H9 (cell line): ENCODE measurements around the gene LGALS4. TPM values are rescaled to one million over a fixed set of nuclear protein-coding genes. Genes with fewer than 3 reads are reported as not detected.
A peak's percentile ranks its signal among the peaks of the same experiment; 100 is the strongest.

Experiments
- DNase-seq: peaks from one replicate; pipeline ENCODE4 v3.0.0-alpha.2; 2017
- H2AFZ ChIP-seq: one replicate; pipeline ENCODE4 v1.6.1; 2013; ENCODE audit warnings: mild to moderate bottlenecking, low read length, control low read depth, moderate library complexity
- H2AK5ac ChIP-seq: 2 replicates; pipeline ENCODE4 v1.6.1; 2013; ENCODE audit warnings: low read length, control low read depth, mixed read lengths; ENCODE audit not compliant: insufficient read length
- H2BK120ac ChIP-seq: one replicate; pipeline ENCODE4 v1.6.1; 2013; ENCODE audit warnings: low read depth, mild to moderate bottlenecking, low read length, control low read depth, inconsistent platforms; ENCODE audit not compliant: poor library complexity, severe bottlenecking
- H2BK12ac ChIP-seq: 2 replicates; pipeline ENCODE4 v1.6.1; 2013; ENCODE audit warnings: low read length, control low read depth, mixed read lengths, low read depth; ENCODE audit not compliant: insufficient read length
- H2BK15ac ChIP-seq: 2 replicates; pipeline ENCODE4 v1.6.1; 2013; ENCODE audit warnings: low read depth, low read length, control low read depth
- H2BK20ac ChIP-seq: one replicate; pipeline ENCODE4 v1.6.1; 2013; ENCODE audit warnings: low read depth, mild to moderate bottlenecking, low read length, control low read depth, inconsistent platforms; ENCODE audit not compliant: poor library complexity, severe bottlenecking
- H2BK5ac ChIP-seq: 2 replicates; pipeline ENCODE4 v1.6.1; 2013; ENCODE audit warnings: low read length, control low read depth, mixed read lengths; ENCODE audit not compliant: insufficient read length
- H3K14ac ChIP-seq: 2 replicates; pipeline ENCODE4 v1.6.1; 2013; ENCODE audit warnings: low read length, control low read depth; ENCODE audit not compliant: insufficient read depth
- H3K18ac ChIP-seq: 2 replicates; pipeline ENCODE4 v1.6.1; 2013; ENCODE audit warnings: low read depth, mild to moderate bottlenecking, mixed read lengths, low read length, control low read depth; ENCODE audit not compliant: insufficient read length
- H3K23ac ChIP-seq: 2 replicates; pipeline ENCODE4 v1.6.1; 2013; ENCODE audit warnings: low read length, control low read depth, mixed read lengths, low read depth; ENCODE audit not compliant: insufficient read length
- H3K23me2 ChIP-seq: 2 replicates; pipeline ENCODE4 v1.6.1; 2013; ENCODE audit warnings: low read depth, mild to moderate bottlenecking, mixed read lengths, low read length, control low read depth; ENCODE audit not compliant: insufficient read length, poor library complexity, severe bottlenecking
- H3K27ac ChIP-seq: 2 replicates; pipeline ENCODE4 v1.5.1; 2013; ENCODE audit warnings: low read length, control low read depth, mixed read lengths, low read depth; ENCODE audit not compliant: insufficient read length
- H3K27me3 ChIP-seq: 2 replicates; pipeline ENCODE4 v1.6.1; 2013; ENCODE audit warnings: low read length, control low read depth, inconsistent platforms; ENCODE audit not compliant: insufficient read depth
- H3K4ac ChIP-seq: 2 replicates; pipeline ENCODE4 v1.6.1; 2013; ENCODE audit warnings: low read depth, mild to moderate bottlenecking, control low read depth, inconsistent platforms, low read length, moderate library complexity
- H3K4me1 ChIP-seq: 2 replicates; pipeline ENCODE4 v1.6.1; 2013; ENCODE audit warnings: low read length, control low read depth, inconsistent platforms; ENCODE audit not compliant: insufficient read depth
- H3K4me2 ChIP-seq: 2 replicates; pipeline ENCODE4 v1.6.1; 2013; ENCODE audit warnings: low read length, control low read depth, mixed read lengths; ENCODE audit not compliant: insufficient read length, insufficient read depth
- H3K56ac ChIP-seq: 2 replicates; pipeline ENCODE4 v1.6.1; 2013; ENCODE audit warnings: low read depth, mild to moderate bottlenecking, mixed read lengths, low read length, control low read depth; ENCODE audit not compliant: insufficient read length
- H3K79me1 ChIP-seq: 2 replicates; pipeline ENCODE4 v1.6.1; 2013; ENCODE audit warnings: low read depth, mild to moderate bottlenecking, moderate library complexity, low read length, control low read depth, inconsistent platforms; ENCODE audit not compliant: insufficient read depth, poor library complexity, severe bottlenecking
- H3K79me2 ChIP-seq: 2 replicates; pipeline ENCODE4 v1.6.1; 2013; ENCODE audit warnings: low read length, control low read depth, inconsistent platforms; ENCODE audit not compliant: insufficient read depth
- H3K9ac ChIP-seq: 2 replicates; pipeline ENCODE4 v1.6.1; 2013; ENCODE audit warnings: low read length, control low read depth, mixed read lengths; ENCODE audit not compliant: insufficient read length; ENCODE audit errors: extremely low read depth
- H3K9me3 ChIP-seq: one replicate; pipeline ENCODE4 v1.6.1; 2013; ENCODE audit warnings: low read depth, low read length, inconsistent platforms; ENCODE audit not compliant: control insufficient read depth
- H3T11ph ChIP-seq: one replicate; pipeline ENCODE4 v1.6.1; 2013; ENCODE audit warnings: mild to moderate bottlenecking, low read length, control low read depth, inconsistent platforms
- H4K20me1 ChIP-seq: one replicate; pipeline ENCODE4 v1.6.1; 2013; ENCODE audit not compliant: control insufficient read depth, insufficient read length, insufficient read depth
- H4K5ac ChIP-seq: 2 replicates; pipeline ENCODE4 v1.6.1; 2013; ENCODE audit warnings: low read depth, mild to moderate bottlenecking, mixed read lengths, low read length, control low read depth; ENCODE audit not compliant: insufficient read length
- H4K8ac ChIP-seq: replicated peaks from 2 replicates; pipeline ENCODE4 v1.6.1; 2013; ENCODE audit warnings: low read length, control low read depth, mixed read lengths, low read depth; ENCODE audit not compliant: insufficient read length
- H4K91ac ChIP-seq: 2 replicates; pipeline ENCODE4 v1.6.1; 2013; ENCODE audit warnings: low read depth, mild to moderate bottlenecking, moderate library complexity, mixed read lengths, low read length, control low read depth; ENCODE audit not compliant: insufficient read length
- H3K27ac Mint-ChIP-seq, 3 experiments: 2 replicates in 2 of 3; 3 replicates in 1 of 3; pipeline ENCODE4 v1.8.0; 2020 to 2021; ENCODE audit warnings: mixed read lengths in 3 of 3, mild to moderate bottlenecking in 1 of 3, moderate library complexity in 1 of 3
- H3K27me3 Mint-ChIP-seq: 2 replicates; pipeline ENCODE4 v1.8.0; 2021; ENCODE audit warnings: low read depth, mild to moderate bottlenecking, moderate library complexity, mixed read lengths
- H3K36me3 Mint-ChIP-seq, 3 experiments: 2 replicates in 2 of 3; 3 replicates in 1 of 3; pipeline ENCODE4 v1.8.0; 2020 to 2021; ENCODE audit warnings: low read depth in 3 of 3, mixed read lengths in 3 of 3; ENCODE audit not compliant: insufficient read depth in 1 of 3
- H3K4me1 Mint-ChIP-seq, 2 experiments: 2 replicates each; pipeline ENCODE4 v1.8.0; 2020; ENCODE audit warnings: mixed read lengths in 2 of 2
- H3K4me3 Mint-ChIP-seq, 2 experiments: 2 replicates in 1 of 2; 3 replicates in 1 of 2; pipeline ENCODE4 v1.8.0; 2020 to 2021; ENCODE audit warnings: mild to moderate bottlenecking in 2 of 2, mixed read lengths in 2 of 2, moderate library complexity in 1 of 2
- H3K9me3 Mint-ChIP-seq, 2 experiments: 2 replicates in 1 of 2; 3 replicates in 1 of 2; pipeline ENCODE4 v1.8.0; 2020; ENCODE audit warnings: mild to moderate bottlenecking in 2 of 2, mixed read lengths in 2 of 2, moderate library complexity in 1 of 2
- CTCF ChIP-seq: fragments of 200-600 bp; sonication (generic); conservative IDR thresholded peaks from 3 replicates; pipeline ENCODE4 v1.8.0; 2021; ENCODE audit warnings: antibody characterized with exemption, mild to moderate bottlenecking
- WGBS: extraction: QIAGEN DNeasy Blood & Tissue Kit; methylation state at CpG from one replicate; pipeline ENCODE4 v1.1.7; 2013; ENCODE audit warnings: missing lambda C conversion rate, low lambda C conversion rate, mixed read lengths; ENCODE audit not compliant: insufficient read length; ENCODE audit errors: extremely low coverage; 5-methylcytosine and 5-hydroxymethylcytosine counted together
- total RNA-seq: library from RNA; stranded (reverse); gene quantifications from 2 replicates; pipeline ENCODE4 v1.2.1, GENCODE V29; 2021

The LGALS4 gene
- total RNA-seq, 1 experiment from 2014 or later: 0.68 TPM

DNA sequence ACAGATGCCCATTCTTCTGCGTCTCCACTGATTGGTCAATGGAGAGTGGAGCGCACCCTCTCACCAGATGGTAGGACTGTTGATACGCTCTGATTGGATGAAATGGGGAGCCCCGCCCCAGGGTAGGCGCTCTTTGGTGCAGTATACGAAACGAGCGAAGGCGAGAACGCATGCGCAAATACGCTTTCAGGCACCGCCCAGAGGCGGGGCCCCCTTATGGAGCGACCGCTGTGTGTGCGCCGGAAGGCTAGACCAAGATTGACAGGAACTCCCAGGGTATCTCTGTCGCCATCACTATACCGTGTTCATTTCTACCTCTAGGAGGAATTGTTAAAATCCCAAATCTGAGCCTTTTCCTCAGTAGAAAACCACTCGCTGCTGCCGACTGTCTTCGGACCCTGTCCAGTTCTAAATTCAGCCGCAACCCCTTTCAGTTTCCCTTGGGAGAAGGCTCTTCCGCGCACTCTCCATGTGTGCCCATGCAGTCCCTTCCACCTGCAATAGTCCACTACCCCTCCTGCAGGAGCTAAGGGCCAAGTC lies 37.8 kb upstream of the LGALS4 start:
- Histone ChIP-seq H3K79me2 (peaks cover 18% of the 10 kb centered on the region), H2BK15ac (no peak overlapping the region), H2AFZ (no peak overlapping the region), H3K4me2 (peak overlapping the region; percentile 97), H2BK120ac (no peak overlapping the region), H2BK5ac (peak overlapping the region; percentile 35), H4K5ac (no peak overlapping the region), H3K27me3 (no peaks in the 10 kb centered on the region), H3K23me2 (peaks cover 26% of the 10 kb centered on the region), H3K9ac (peak overlapping the region; percentile 40), H3K56ac (no peak overlapping the region), H3K9me3 (no peaks in the 10 kb centered on the region), H4K20me1 (peaks cover 2% of the 10 kb centered on the region), H2AK5ac (no peak overlapping the region), H3K79me1 (peaks cover 6% of the 10 kb centered on the region), H3T11ph (no peak overlapping the region), H3K4ac (no peak overlapping the region; the same call in 1 of the 2 replicates), H3K27ac (peak overlapping the region; percentile 64), H2BK20ac (no peak overlapping the region), H4K8ac (no peak overlapping the region), H2BK12ac (no peak overlapping the region), H3K4me1 (no peaks in the 10 kb centered on the region), H3K14ac (peak overlapping the region; percentile 71; the same call in 1 of the 2 replicates), H3K18ac (peak overlapping the region; percentile 87), H4K91ac (no peak overlapping the region), H3K23ac (no peak overlapping the region)
- Mint-ChIP-seq H3K4me1 (peaks cover 29 to 38% of the 10 kb centered on the region in 2 experiments), H3K27me3 (peaks cover 1% of the 10 kb centered on the region; the same call in 1 of the 2 replicates), H3K9me3 (peaks cover 7 to 10% of the 10 kb centered on the region in 2 experiments; a peak in 4 of 5 replicates), H3K4me3 (peak overlapping the region; percentile 92 to 95), H3K36me3 (peaks cover 32 to 40% (median 36%) of the 10 kb centered on the region in 3 experiments), H3K27ac (peak overlapping the region; percentile 98 to 100 (median 100))
- no CpG with 5 or more reads among the region's 26 CpGs for WGBS
- no peak for DNase-seq
- peak; percentile 33; the same call in 2 of the 3 replicates for TF ChIP-seq CTCF
